A673 (cell line): ENCODE data around the gene MROH8.

ENCODE experiments used
- EZH2 ChIP-seq: fragments of 200-600 bp; sonication (generic); IDR thresholded peaks from 2 replicates; pipeline ENCODE4 v1.6.1; 2017; ENCODE audit warnings: borderline replicate concordance, low read depth, mild to moderate bottlenecking, mixed read lengths, antibody characterized with exemption, low read length; ENCODE audit not compliant: poor library complexity, severe bottlenecking
- TF ChIP-seq, protein P1 (sequence below): fragments of 300-800, 200-600 bp; sonication (generic); conservative IDR thresholded peaks from 2 replicates; pipeline ENCODE4 v1.5.1; 2017; ENCODE audit warnings: low read depth, mild to moderate bottlenecking, antibody characterized with exemption, low read length, moderate library complexity, mixed read lengths

DNA sequence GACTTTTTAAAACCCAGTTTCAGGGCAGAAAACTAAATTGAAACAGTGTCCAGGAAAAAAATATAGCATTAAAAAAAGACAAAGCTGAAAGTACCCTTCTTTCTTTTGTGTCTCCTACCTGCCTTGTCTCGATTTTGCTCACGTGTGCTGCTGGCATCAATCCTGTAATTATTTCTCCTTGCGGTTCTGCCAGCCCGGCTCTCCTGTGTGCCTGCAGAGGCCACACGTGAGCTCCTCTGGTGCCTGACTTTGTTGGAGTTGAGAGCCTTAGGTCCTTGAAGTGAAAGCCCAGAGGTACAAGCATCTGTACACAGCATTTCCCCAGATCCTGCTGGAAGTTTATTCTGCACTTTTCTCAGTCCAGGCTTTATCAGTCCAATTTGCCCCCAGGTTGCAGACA is 45.8 kb upstream of the MROH8 start:
- TF ChIP-seq, protein P1, sequence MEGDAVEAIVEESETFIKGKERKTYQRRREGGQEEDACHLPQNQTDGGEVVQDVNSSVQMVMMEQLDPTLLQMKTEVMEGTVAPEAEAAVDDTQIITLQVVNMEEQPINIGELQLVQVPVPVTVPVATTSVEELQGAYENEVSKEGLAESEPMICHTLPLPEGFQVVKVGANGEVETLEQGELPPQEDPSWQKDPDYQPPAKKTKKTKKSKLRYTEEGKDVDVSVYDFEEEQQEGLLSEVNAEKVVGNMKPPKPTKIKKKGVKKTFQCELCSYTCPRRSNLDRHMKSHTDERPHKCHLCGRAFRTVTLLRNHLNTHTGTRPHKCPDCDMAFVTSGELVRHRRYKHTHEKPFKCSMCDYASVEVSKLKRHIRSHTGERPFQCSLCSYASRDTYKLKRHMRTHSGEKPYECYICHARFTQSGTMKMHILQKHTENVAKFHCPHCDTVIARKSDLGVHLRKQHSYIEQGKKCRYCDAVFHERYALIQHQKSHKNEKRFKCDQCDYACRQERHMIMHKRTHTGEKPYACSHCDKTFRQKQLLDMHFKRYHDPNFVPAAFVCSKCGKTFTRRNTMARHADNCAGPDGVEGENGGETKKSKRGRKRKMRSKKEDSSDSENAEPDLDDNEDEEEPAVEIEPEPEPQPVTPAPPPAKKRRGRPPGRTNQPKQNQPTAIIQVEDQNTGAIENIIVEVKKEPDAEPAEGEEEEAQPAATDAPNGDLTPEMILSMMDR = no peak
- TF ChIP-seq EZH2 = no peak
